Neutrophil (primary cell): ENCODE data around the gene TMEM8B.

Source experiments
- H3K27ac ChIP-seq: fragments of 200-600 bp; sonication (generic); 2 replicates; pipeline ENCODE4 v1.5.1; 2016; ENCODE audit warnings: mild to moderate bottlenecking, moderate library complexity
- H3K27me3 ChIP-seq: fragments of 200-600 bp; sonication (generic); 2 replicates; pipeline ENCODE4 v1.6.0; 2016; ENCODE audit warnings: mild to moderate bottlenecking
- H3K36me3 ChIP-seq: fragments of 200-600 bp; sonication (generic); 2 replicates; pipeline ENCODE4 v1.5.1; 2017
- H3K4me1 ChIP-seq, 2 experiments: fragments of 200-600 bp in 1 of 2; sonication (generic) in 1 of 2; 1 replicate in 1 of 2; 2 replicates in 1 of 2; pipeline versions ENCODE4 v1.5.1 to v1.6.1; 2013 to 2016; ENCODE audit warnings: low read depth in 1 of 2, low read length in 1 of 2, mild to moderate bottlenecking in 1 of 2, moderate library complexity in 1 of 2; ENCODE audit not compliant: control insufficient read depth in 1 of 2, insufficient read depth in 1 of 2
- H3K4me3 ChIP-seq, 2 experiments: fragments of 200-600 bp in 1 of 2; sonication (generic) in 1 of 2; 1 replicate in 1 of 2; 2 replicates in 1 of 2; pipeline ENCODE4 v1.5.1; 2013 to 2016; ENCODE audit warnings: low read depth in 1 of 2, low read length in 1 of 2, mild to moderate bottlenecking in 1 of 2, moderate library complexity in 1 of 2
- H3K9me3 ChIP-seq: fragments of 200-600 bp; sonication (generic); 2 replicates; pipeline ENCODE4 v1.5.1; 2016
- CTCF ChIP-seq: fragments of 200-600 bp; sonication (generic); IDR thresholded peaks from 2 replicates; pipeline ENCODE4 v1.5.1; 2016; ENCODE audit warnings: antibody characterized with exemption

TMEM8B gene

DNA sequence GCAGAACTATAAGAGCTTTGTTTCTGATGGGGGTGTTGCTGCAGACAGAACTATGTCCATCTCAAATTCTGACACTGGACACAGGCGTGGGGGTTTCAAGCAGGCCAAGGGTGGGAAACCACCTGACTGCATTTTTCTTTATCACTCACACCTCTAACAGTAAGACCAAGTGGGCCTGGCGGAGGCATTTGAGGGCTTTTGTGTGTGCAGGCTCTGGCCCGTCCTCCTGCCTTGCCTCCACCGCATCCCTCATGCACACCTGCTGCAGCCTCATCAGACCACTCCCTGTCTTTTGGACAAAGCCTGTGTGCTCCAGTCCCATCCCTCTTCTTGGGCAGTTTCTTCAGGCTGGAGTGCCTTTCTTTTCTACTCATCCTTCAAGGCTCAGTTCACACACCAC is 33.3 kb downstream of the TMEM8B start:
- H3K36me3 ChIP-seq, result no peaks in the 10 kb centered on the region
- H3K4me1 ChIP-seq, result no peaks in the 10 kb centered on the region
- no peaks in the 10 kb centered on the region for H3K9me3 ChIP-seq
- H3K27me3 ChIP-seq, result peaks cover 97% of the 10 kb centered on the region
- H3K27ac ChIP-seq, result no peak overlapping the region
- no peak overlapping the region for H3K4me3 ChIP-seq
- TF ChIP-seq CTCF, result no peak

DNA sequence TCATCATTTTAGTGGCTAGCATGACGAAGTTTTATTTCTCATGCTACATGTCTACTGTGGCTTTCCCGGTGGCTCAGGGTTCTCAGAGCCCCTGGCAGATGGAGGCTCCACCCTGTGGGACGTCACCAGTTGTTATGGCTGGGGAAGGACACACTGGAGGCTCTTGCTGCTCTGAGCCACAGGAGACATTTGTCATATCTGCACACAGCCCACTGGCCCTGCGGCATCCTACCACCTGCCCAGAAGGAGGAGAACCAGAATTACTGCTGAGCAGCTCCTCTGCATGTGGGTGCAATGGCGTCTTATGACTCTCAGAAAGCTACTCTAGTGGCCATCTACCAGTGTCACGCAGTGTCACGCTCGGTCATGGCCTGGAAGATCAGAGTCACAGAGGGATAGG is 34.6 kb downstream of the TMEM8B start:
- no peak for TF ChIP-seq CTCF
- H3K36me3 ChIP-seq, result no peaks in the 10 kb centered on the region
- no peaks in the 10 kb centered on the region for H3K9me3 ChIP-seq
- H3K27me3 ChIP-seq, result peaks cover 93% of the 10 kb centered on the region
- H3K27ac ChIP-seq, result no peak overlapping the region
- no peak overlapping the region for H3K4me3 ChIP-seq
- H3K4me1 ChIP-seq, result no peaks in the 10 kb centered on the region

DNA sequence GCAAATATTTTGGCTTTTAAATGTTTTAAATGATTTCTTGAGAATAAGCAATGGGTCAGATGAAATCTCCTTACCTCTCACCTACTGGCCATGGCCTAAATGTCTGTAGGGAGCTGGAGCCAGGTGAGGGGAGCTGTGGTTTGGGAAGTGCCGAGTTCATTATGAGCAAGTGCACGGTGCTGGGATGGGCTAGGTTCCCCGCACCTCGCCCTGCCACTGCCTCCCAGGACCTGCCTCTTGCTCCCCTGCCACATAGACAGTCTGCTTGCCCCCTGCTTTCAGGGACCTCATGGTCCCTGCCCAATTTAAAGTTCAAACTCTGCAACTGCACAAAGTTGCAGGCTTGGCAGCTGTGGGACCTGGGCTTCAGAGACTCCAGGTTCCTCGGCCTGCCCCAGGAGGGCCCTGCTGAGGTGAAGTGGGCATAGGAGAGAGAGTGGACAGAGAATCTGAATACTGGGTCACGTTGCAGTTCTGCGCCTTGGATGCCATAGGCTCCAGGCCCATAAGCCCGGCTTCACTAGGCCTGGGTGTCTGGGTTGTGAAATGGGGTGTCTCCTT is 35.7 kb downstream of the TMEM8B start:
- peaks cover 93% of the 10 kb centered on the region for H3K27me3 ChIP-seq
- no peaks in the 10 kb centered on the region for H3K9me3 ChIP-seq
- no peaks in the 10 kb centered on the region for H3K4me1 ChIP-seq
- no peak for TF ChIP-seq CTCF
- H3K4me3 ChIP-seq, result no peak overlapping the region
- no peak overlapping the region for H3K27ac ChIP-seq
- H3K36me3 ChIP-seq, result no peaks in the 10 kb centered on the region

DNA sequence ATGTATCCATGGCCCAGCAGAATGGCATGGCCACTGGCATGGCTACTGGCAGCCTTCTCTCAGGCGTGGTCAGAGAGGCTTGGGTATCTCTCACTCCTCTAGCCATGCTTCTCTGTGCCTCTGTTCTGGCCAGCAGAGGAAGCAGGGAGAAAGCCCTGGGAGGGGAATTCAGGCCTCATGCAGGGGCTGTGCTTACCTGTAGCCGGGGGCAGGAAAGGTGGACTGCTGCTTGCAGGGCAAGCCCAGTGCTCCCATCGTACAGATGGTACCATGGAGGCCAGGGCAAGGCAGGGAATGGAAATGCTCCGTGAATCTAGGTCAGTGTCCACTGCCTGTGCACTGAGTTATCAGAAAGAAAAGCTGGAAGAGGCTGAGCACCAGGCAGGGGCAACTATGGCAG is 38.5 kb downstream of the TMEM8B start:
- no peaks in the 10 kb centered on the region for H3K4me1 ChIP-seq
- H3K4me3 ChIP-seq, result no peak overlapping the region
- no peaks in the 10 kb centered on the region for H3K36me3 ChIP-seq
- no peaks in the 10 kb centered on the region for H3K9me3 ChIP-seq
- H3K27ac ChIP-seq, result no peak overlapping the region
- H3K27me3 ChIP-seq, result peaks cover 92% of the 10 kb centered on the region
- no peak for TF ChIP-seq CTCF

DNA sequence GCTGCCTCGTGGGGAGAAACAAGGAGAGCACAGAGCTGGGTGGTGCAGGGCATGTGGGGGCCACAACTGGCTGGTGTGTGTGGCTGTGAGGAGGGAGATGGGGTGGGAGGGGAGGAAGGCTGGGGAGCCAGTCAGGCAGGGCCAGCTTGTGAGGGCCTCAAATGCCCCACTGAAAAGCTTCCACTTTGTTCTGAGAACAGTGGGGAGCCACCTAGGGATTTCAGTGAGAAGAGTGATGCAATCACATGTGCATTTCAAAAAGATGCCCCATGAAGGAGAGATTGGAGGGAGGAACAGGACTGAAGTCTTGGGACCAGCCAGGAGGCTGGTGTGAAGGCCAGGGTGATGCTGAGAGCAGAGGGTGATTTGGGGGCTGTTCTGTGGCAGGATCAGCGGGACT is 39.9 kb downstream of the TMEM8B start:
- no peaks in the 10 kb centered on the region for H3K9me3 ChIP-seq
- peaks cover 92% of the 10 kb centered on the region for H3K27me3 ChIP-seq
- no peaks in the 10 kb centered on the region for H3K4me1 ChIP-seq
- TF ChIP-seq CTCF, result no peak
- no peak overlapping the region for H3K27ac ChIP-seq
- H3K4me3 ChIP-seq, result no peak overlapping the region
- H3K36me3 ChIP-seq, result no peaks in the 10 kb centered on the region
